GM12801 (cell line): ENCODE data around the gene LATS1.

Source experiments
- CTCF ChIP-seq: IDR thresholded peaks from one replicate; pipeline ENCODE4 v1.5.1; 2011; ENCODE audit warnings: control low read depth; ENCODE audit not compliant: insufficient read length; ENCODE audit errors: extremely low read depth

LATS1 gene

GRCh38 chr6:149717255-149717587 is 680 bp downstream of the LATS1 start:
- no peak for TF ChIP-seq CTCF

- TF ChIP-seq CTCF = no peak
These were observed 1.5 kb downstream of the LATS1 start for GRCh38 chr6:149716181-149716963.

DNA sequence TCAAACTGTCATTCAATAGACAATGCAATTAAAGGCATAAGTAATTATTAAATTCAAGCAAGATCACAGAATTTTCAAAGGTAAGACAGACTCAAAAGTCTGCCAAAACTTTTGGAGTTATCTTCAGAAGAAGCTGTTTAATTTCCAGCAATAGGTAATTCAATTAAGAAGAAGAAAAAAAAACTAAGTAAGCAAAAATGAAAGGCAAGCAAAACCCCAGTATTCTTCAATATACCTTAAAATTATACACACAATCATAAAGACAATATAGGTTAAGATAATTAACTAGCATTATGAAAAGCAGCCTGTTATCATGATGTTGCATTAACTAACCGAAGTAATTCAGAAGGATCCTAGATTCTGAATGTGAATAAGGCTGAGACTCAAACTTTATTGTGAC is 3.5 kb downstream of the LATS1 start:
- no peak for TF ChIP-seq CTCF

DNA sequence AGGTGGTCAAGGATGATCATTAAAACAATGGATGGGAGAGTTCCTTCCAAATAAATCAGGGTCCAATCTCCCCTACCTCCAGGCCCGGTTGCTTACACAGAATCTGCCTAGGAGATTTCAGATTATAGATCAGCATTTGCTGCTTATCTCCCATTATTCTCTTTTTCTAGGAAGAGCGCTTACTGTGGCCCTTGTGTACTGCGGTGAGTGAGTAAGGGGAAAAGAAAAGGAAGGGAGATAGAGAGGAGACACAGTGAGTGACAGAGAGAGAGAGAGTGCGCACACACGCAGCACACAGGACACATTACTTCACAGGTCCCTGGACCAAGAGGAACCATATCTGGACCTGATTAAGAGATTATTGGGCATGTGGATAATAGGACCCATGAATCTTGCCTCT is 6.2 kb downstream of the LATS1 start:
- no peak for TF ChIP-seq CTCF

DNA sequence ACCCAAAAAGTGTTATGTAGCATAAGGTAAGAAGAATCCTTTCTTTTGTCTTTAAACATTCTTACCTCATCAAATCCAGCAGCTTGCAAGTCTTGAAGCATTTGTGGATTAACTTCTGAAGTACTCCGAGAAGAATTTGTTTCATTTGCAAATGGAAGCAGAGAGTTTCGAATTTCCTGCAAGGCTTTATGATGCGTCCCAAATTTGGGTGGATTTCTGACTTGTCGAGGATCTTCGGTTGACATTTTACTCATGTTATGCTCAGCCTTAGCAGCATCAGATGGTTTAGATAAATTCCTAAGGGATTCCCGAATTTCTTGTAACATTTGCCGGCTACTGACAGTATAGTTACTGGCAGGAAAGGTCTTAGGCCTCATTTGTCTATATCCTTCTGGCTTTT is 16.2 kb downstream of the LATS1 start:
- no peak for TF ChIP-seq CTCF

DNA sequence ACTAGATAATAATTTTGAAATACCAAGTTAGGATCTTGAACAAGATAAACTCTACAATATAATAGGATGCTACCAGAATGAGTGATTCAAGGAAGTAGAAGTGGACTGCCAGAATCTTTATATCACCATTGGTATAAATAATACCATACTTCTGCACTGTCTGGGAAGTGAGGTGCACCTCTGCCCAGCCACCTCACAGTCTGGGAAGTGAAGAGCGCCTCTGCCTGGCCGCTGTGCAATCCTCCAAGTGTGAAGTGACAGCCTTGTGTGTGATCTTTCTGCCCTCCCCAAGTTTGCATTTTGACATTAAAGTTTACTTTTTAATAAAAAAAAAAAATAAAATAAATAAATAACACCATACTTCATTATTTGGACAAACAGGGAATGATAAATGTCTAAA is 18.8 kb downstream of the LATS1 start:
- TF ChIP-seq CTCF = no peak

- no peak for TF ChIP-seq CTCF
These were observed 19.7 kb downstream of the LATS1 start for GRCh38 chr6:149698175-149698574.

DNA sequence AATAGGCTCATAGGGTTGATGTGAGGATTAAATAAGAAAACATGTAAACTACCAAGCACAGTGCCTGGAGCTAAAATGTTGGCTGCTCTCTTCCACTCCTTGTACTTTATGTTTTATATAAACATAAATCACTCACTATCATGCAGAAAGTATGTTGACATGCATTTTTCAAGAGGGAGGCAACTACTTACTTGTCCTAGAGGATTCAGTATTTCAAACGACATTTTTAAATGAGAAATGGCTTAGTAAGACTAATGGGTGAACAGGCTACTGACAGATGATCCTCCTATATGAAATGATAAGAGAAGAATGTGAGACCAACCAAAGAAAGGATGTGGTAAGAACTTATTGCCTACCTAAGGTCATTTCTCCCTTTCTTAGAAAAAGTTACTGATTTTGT is 21.0 kb downstream of the LATS1 start:
- TF ChIP-seq CTCF = no peak
